HG03432 (cell line): Measurements from ENCODE around the gene STIMATE.

Experiments used
- ATAC-seq: cut with Tn5 transposase; IDR thresholded peaks from one replicate; pipeline ENCODE4 v1.9.1; 2021; ENCODE audit warnings: mild to moderate bottlenecking, moderate library complexity; ENCODE audit not compliant: unreplicated experiment

Gene STIMATE

GRCh38 chr3:52897130-52898122 is at the start of gene STIMATE:
STIMATE (minus strand) TSS chr3:52897548; CDS start chr3:52897450, 98 bp downstream.
- peak; percentile 97 for ATAC-seq

- ATAC-seq: no peak
Measured at GRCh38 chr3:52939600-52939999, 42.3 kb upstream of the STIMATE start.

- peak; percentile 62 for ATAC-seq
Measured at GRCh38 chr3:52934630-52935530, 37.5 kb upstream of the STIMATE start.

GRCh38 chr3:52931889-52932288 is 34.5 kb upstream of the STIMATE start:
- no peak for ATAC-seq

- no peak for ATAC-seq
Measured at GRCh38 chr3:52931328-52931727, 34.0 kb upstream of the STIMATE start.

- ATAC-seq: no peak
Measured at GRCh38 chr3:52930748-52931147, 33.4 kb upstream of the STIMATE start.

GRCh38 chr3:52926554-52926953 is 29.2 kb upstream of the STIMATE start:
- no peak for ATAC-seq

- no peak for ATAC-seq
Measured at GRCh38 chr3:52925405-52926313, 28.3 kb upstream of the STIMATE start.

GRCh38 chr3:52923963-52924362 is 26.6 kb upstream of the STIMATE start:
- ATAC-seq: no peak

- no peak for ATAC-seq
Measured at GRCh38 chr3:52920841-52921240, 23.5 kb upstream of the STIMATE start.

- no peak for ATAC-seq
Measured at GRCh38 chr3:52917044-52917443, 19.7 kb upstream of the STIMATE start.

- ATAC-seq: no peak
Measured at GRCh38 chr3:52915294-52915693, 17.9 kb upstream of the STIMATE start.

- ATAC-seq: no peak
Measured at GRCh38 chr3:52912885-52913731, 15.8 kb upstream of the STIMATE start.

- no peak for ATAC-seq
Measured at GRCh38 chr3:52910823-52911222, 13.5 kb upstream of the STIMATE start.

GRCh38 chr3:52907497-52907896 is 10.1 kb upstream of the STIMATE start:
- ATAC-seq: no peak

GRCh38 chr3:52904552-52904951 is 7.2 kb upstream of the STIMATE start:
- no peak for ATAC-seq

- ATAC-seq: no peak
Measured at GRCh38 chr3:52904000-52904399, 6.7 kb upstream of the STIMATE start.

GRCh38 chr3:52896613-52897012 is 735 bp downstream of the STIMATE start:
- ATAC-seq: no peak

- no peak for ATAC-seq
Measured at GRCh38 chr3:52896151-52896550, 1.2 kb downstream of the STIMATE start.

- ATAC-seq: no peak
Measured at GRCh38 chr3:52895418-52895817, 1.9 kb downstream of the STIMATE start.
